BLaER1 (cell line): ENCODE results near the gene PRR5L.

Source experiments
- H3K27ac ChIP-seq: shearing (Covaris generic); formaldehyde crosslinking; 2 replicates; pipeline ENCODE4 v1.8.1; 2022
- H3K27me3 ChIP-seq: shearing (Covaris generic); formaldehyde crosslinking; 2 replicates; pipeline ENCODE4 v1.8.1; 2022
- H3K36me3 ChIP-seq: shearing (Covaris generic); formaldehyde crosslinking; 2 replicates; pipeline ENCODE4 v1.8.1; 2022
- H3K4me1 ChIP-seq: shearing (Covaris generic); formaldehyde crosslinking; 2 replicates; pipeline ENCODE4 v1.8.1; 2022
- H3K4me2 ChIP-seq: shearing (Covaris generic); formaldehyde crosslinking; 2 replicates; pipeline ENCODE4 v1.8.1; 2022
- H3K4me3 ChIP-seq: shearing (Covaris generic); formaldehyde crosslinking; 2 replicates; pipeline ENCODE4 v1.8.1; 2022
- H3K9ac ChIP-seq: shearing (Covaris generic); formaldehyde crosslinking; 2 replicates; pipeline ENCODE4 v1.8.1; 2022
- H3K9me3 ChIP-seq: shearing (Covaris generic); formaldehyde crosslinking; 2 replicates; pipeline ENCODE4 v1.8.1; 2022
- H4K20me1 ChIP-seq: shearing (Covaris generic); formaldehyde crosslinking; 2 replicates; pipeline ENCODE4 v1.8.1; 2022
- Cebpa-rat ChIP-seq: shearing (Covaris generic); IDR thresholded peaks from 2 replicates; pipeline ENCODE4 v1.8.1; 2022

PRR5L gene

GRCh38 chr11:36452236-36452940 lies 156.3 kb downstream of the PRR5L start:
- 0 out of 2 replicates have a peak overlapping the region, but pooled peaks have one; percentile 2 for H3K4me3 ChIP-seq
- no peaks in the 10 kb centered on the region for H3K9me3 ChIP-seq
- H3K27me3 ChIP-seq = no peaks in the 10 kb centered on the region
- peak overlapping the region; percentile 90 for H3K4me2 ChIP-seq
- peaks cover 35% of the 10 kb centered on the region for H3K36me3 ChIP-seq
- peak overlapping the region; percentile 52 for H3K27ac ChIP-seq
- peaks cover 83% of the 10 kb centered on the region for H3K4me1 ChIP-seq
- peak overlapping the region; percentile 21; the same call in 1 of the 2 replicates for H3K9ac ChIP-seq
- peaks cover 16% of the 10 kb centered on the region; the same call in 1 of the 2 replicates for H4K20me1 ChIP-seq
- TF ChIP-seq Cebpa-rat = no peak

- TF ChIP-seq Cebpa-rat = no peak
- peaks cover 16% of the 10 kb centered on the region; the same call in 1 of the 2 replicates for H4K20me1 ChIP-seq
- peak overlapping the region; percentile 90 for H3K4me2 ChIP-seq
- no peak overlapping the region for H3K4me3 ChIP-seq
- no peaks in the 10 kb centered on the region for H3K27me3 ChIP-seq
- H3K4me1 ChIP-seq = peaks cover 83% of the 10 kb centered on the region
- H3K9ac ChIP-seq = 0 out of 2 replicates have a peak overlapping the region, but pooled peaks have one; percentile 21
- no peaks in the 10 kb centered on the region for H3K9me3 ChIP-seq
- H3K36me3 ChIP-seq = peaks cover 33% of the 10 kb centered on the region
- peak overlapping the region; percentile 52 for H3K27ac ChIP-seq
Measured at GRCh38 chr11:36452961-36453360, 156.9 kb downstream of the PRR5L start.

- no peak overlapping the region for H3K4me3 ChIP-seq
- H4K20me1 ChIP-seq = peaks cover 16% of the 10 kb centered on the region; the same call in 1 of the 2 replicates
- H3K27me3 ChIP-seq = no peaks in the 10 kb centered on the region; the same call in 1 of the 2 replicates
- H3K36me3 ChIP-seq = peaks cover 33% of the 10 kb centered on the region
- no peaks in the 10 kb centered on the region for H3K9me3 ChIP-seq
- H3K4me1 ChIP-seq = peaks cover 86% of the 10 kb centered on the region
- H3K9ac ChIP-seq = no peak overlapping the region
- TF ChIP-seq Cebpa-rat = no peak
- H3K27ac ChIP-seq = peak overlapping the region; percentile 52; the same call in 1 of the 2 replicates
- H3K4me2 ChIP-seq = peak overlapping the region; percentile 90
Measured at GRCh38 chr11:36453678-36454077, 157.6 kb downstream of the PRR5L start.

- Histone ChIP-seq H3K4me1 (peaks cover 87% of the 10 kb centered on the region), H3K4me3 (no peak overlapping the region), H3K27ac (peak overlapping the region; percentile 70; the same call in 1 of the 2 replicates), H3K36me3 (peaks cover 31% of the 10 kb centered on the region), H3K9me3 (no peaks in the 10 kb centered on the region), H3K9ac (no peak overlapping the region), H3K4me2 (peak overlapping the region; percentile 90), H4K20me1 (peaks cover 16% of the 10 kb centered on the region; the same call in 1 of the 2 replicates), H3K27me3 (no peaks in the 10 kb centered on the region; the same call in 1 of the 2 replicates)
- no peak for TF ChIP-seq Cebpa-rat
Measured at GRCh38 chr11:36454551-36454940, 158.5 kb downstream of the PRR5L start.

- H3K9me3 ChIP-seq = no peaks in the 10 kb centered on the region
- peak overlapping the region; percentile 58 for H3K9ac ChIP-seq
- H3K4me3 ChIP-seq = peak overlapping the region; percentile 6; the same call in 1 of the 2 replicates
- H3K27ac ChIP-seq = peak overlapping the region; percentile 70
- no peak for TF ChIP-seq Cebpa-rat
- H3K27me3 ChIP-seq = no peaks in the 10 kb centered on the region; the same call in 1 of the 2 replicates
- H4K20me1 ChIP-seq = peaks cover 16% of the 10 kb centered on the region; the same call in 1 of the 2 replicates
- peaks cover 31% of the 10 kb centered on the region for H3K36me3 ChIP-seq
- H3K4me2 ChIP-seq = peak overlapping the region; percentile 90
- H3K4me1 ChIP-seq = peaks cover 83% of the 10 kb centered on the region
Measured at GRCh38 chr11:36454941-36455631, 159.0 kb downstream of the PRR5L start.

- Histone ChIP-seq H3K36me3 (peaks cover 37% of the 10 kb centered on the region), H3K4me2 (peak overlapping the region; percentile 90), H3K9ac (peak overlapping the region; percentile 58), H3K4me1 (peaks cover 77% of the 10 kb centered on the region), H3K4me3 (peak overlapping the region; percentile 6; the same call in 1 of the 2 replicates), H3K27ac (peak overlapping the region; percentile 70), H4K20me1 (peaks cover 16% of the 10 kb centered on the region; the same call in 1 of the 2 replicates), H3K9me3 (no peaks in the 10 kb centered on the region), H3K27me3 (no peaks in the 10 kb centered on the region; the same call in 1 of the 2 replicates)
- no peak for TF ChIP-seq Cebpa-rat
Measured at GRCh38 chr11:36455658-36456111, 159.6 kb downstream of the PRR5L start.

- peak overlapping the region; percentile 58 for H3K9ac ChIP-seq
- H3K27me3 ChIP-seq = no peaks in the 10 kb centered on the region; the same call in 1 of the 2 replicates
- H3K4me3 ChIP-seq = 0 out of 2 replicates have a peak overlapping the region, but pooled peaks have one; percentile 6
- H3K4me1 ChIP-seq = peaks cover 72% of the 10 kb centered on the region
- H3K9me3 ChIP-seq = no peaks in the 10 kb centered on the region
- H3K36me3 ChIP-seq = peaks cover 41% of the 10 kb centered on the region
- H4K20me1 ChIP-seq = peaks cover 16% of the 10 kb centered on the region; the same call in 1 of the 2 replicates
- peak overlapping the region; percentile 70 for H3K27ac ChIP-seq
- peak overlapping the region; percentile 90 for H3K4me2 ChIP-seq
- no peak for TF ChIP-seq Cebpa-rat
Measured at GRCh38 chr11:36456156-36456555, 160.1 kb downstream of the PRR5L start.

GRCh38 chr11:36458129-36458915 lies 162.2 kb downstream of the PRR5L start:
- H3K4me1 ChIP-seq = peaks cover 51% of the 10 kb centered on the region
- no peaks in the 10 kb centered on the region for H3K9me3 ChIP-seq
- H3K27ac ChIP-seq = no peak overlapping the region
- H3K4me3 ChIP-seq = no peak overlapping the region
- H3K4me2 ChIP-seq = peak overlapping the region; percentile 45; the same call in 1 of the 2 replicates
- no peak overlapping the region for H3K9ac ChIP-seq
- TF ChIP-seq Cebpa-rat = no peak
- peaks cover 6% of the 10 kb centered on the region; the same call in 1 of the 2 replicates for H4K20me1 ChIP-seq
- H3K27me3 ChIP-seq = no peaks in the 10 kb centered on the region; the same call in 1 of the 2 replicates
- peaks cover 61% of the 10 kb centered on the region for H3K36me3 ChIP-seq

- TF ChIP-seq Cebpa-rat = no peak
- Histone ChIP-seq H4K20me1 (peaks cover 6% of the 10 kb centered on the region; the same call in 1 of the 2 replicates), H3K27me3 (no peaks in the 10 kb centered on the region; the same call in 1 of the 2 replicates), H3K27ac (no peak overlapping the region), H3K4me3 (no peak overlapping the region), H3K9me3 (no peaks in the 10 kb centered on the region), H3K4me1 (peaks cover 43% of the 10 kb centered on the region), H3K4me2 (peak overlapping the region; percentile 45), H3K9ac (no peak overlapping the region), H3K36me3 (peaks cover 67% of the 10 kb centered on the region)
Measured at GRCh38 chr11:36459046-36459445, 163.0 kb downstream of the PRR5L start.
